Measurements from ENCODE around the gene KLF13. TPM values are rescaled to one million over a fixed set of nuclear protein-coding genes. Genes with fewer than 3 reads are reported as not detected.

The KLF13 gene
- total RNA-seq, 2 experiments from 2014 or later = 214 to 215 TPM

DNA sequence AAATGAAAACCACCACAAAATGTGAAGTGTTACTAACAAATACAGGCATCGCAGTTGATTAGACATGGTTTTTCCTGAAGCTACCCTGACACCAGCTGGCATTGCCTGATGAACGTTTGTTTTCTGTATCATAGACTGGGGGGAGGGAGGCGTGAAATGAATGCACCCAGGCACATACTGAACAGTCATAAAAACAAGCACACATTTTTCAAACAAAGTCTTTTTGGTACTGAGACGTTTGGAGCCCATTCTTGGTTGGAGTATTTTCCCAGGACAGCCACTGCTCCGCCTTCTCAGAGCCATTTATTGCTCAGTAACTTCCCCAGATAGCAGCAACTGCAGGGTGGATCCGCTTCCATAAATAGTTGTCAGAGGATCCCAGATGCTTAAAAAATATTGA is 52.4 kb downstream of the KLF13 start:
- ChIA-PET POLR2A (interaction anchor here (1.0 to 1.8 kb wide), 2 partner anchors 12 to 13 kb away, joined by 3 to 5 read pairs; no protein-coding TSS in a partner anchor), CTCF (interaction anchor here (2.1 to 3.5 kb wide), 2 partner anchors 12 to 94 kb away, joined by 5 to 19 read pairs; no protein-coding TSS in a partner anchor)
- no peaks in the 10 kb centered on the region for H3K27me3 Mint-ChIP-seq (ENCODE audit: low read depth)
- no peaks in the 10 kb centered on the region for H3K9me3 Mint-ChIP-seq (ENCODE audit: insufficient read depth)
- ATAC-seq (no peak), DNase-seq (no peak)
- peaks cover 75% of the 10 kb centered on the region for H3K36me3 Mint-ChIP-seq (ENCODE audit: low read depth)
- no peak overlapping the region for H3K4me3 Mint-ChIP-seq
- peaks cover 67% of the 10 kb centered on the region for H3K4me1 Mint-ChIP-seq (ENCODE audit: low read depth)
- H3K27ac Mint-ChIP-seq = peak overlapping the region; percentile 72

DNA sequence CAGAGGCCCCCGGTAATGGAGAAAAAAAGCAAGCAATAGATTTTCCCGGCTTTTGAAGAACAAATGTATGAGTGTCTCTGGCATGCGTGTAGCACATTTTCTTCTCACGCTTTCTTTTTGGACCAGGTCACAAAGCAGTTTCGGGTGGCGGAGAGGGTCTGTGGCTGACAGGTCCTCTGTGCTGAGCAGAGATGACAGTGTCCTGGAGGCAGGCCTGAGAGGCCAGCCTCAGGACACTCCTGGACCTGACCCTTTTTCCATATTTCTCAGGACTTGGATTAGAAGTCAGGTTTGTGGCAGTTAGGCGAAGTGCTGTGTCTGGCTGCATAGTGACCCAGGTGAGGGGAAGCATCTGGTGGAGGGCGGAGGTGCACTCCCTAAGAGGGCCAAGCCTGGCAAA is 52.9 kb downstream of the KLF13 start:
- peaks cover 64% of the 10 kb centered on the region for H3K4me1 Mint-ChIP-seq (ENCODE audit: low read depth)
- POLR2A ChIA-PET = interaction anchor here (1.0 to 1.8 kb wide), 2 partner anchors 12 to 13 kb away, joined by 3 to 5 read pairs; no protein-coding TSS in a partner anchor

GRCh38 chr15:31381801-31382712 is 55.4 kb downstream of the KLF13 start:
- peak overlapping the region; percentile 56 for H3K27ac Mint-ChIP-seq
- H3K4me3 Mint-ChIP-seq = no peak overlapping the region
- H3K27me3 Mint-ChIP-seq (ENCODE audit: low read depth) = no peaks in the 10 kb centered on the region
- peaks cover 66% of the 10 kb centered on the region for H3K4me1 Mint-ChIP-seq (ENCODE audit: low read depth)
- no peak for DNase-seq
- no peaks in the 10 kb centered on the region for H3K9me3 Mint-ChIP-seq (ENCODE audit: insufficient read depth)
- peaks cover 66% of the 10 kb centered on the region for H3K36me3 Mint-ChIP-seq (ENCODE audit: low read depth)
- ATAC-seq = no peak
- ChIA-PET CTCF (interaction anchor here (0.7 to 2.9 kb wide), 6 partner anchors 7 to 106 kb away, joined by 3 to 11 read pairs (median 6); no protein-coding TSS in a partner anchor), POLR2A (interaction anchor here (0.8 to 1.9 kb wide), 5 partner anchors 10 to 101 kb away, joined by 3 to 7 read pairs (median 3); no protein-coding TSS in a partner anchor)

More for the DNA sequence above, 52.9 kb downstream of the KLF13 start:
- no peaks in the 10 kb centered on the region for H3K9me3 Mint-ChIP-seq (ENCODE audit: insufficient read depth)
- CTCF ChIA-PET = interaction anchor here (3.5 kb wide), 1 partner anchor 13 kb away, joined by 19 read pairs; no protein-coding TSS in a partner anchor
- H3K27me3 Mint-ChIP-seq (ENCODE audit: low read depth) = no peaks in the 10 kb centered on the region
- ATAC-seq (no peak), DNase-seq (no peak)
- H3K4me3 Mint-ChIP-seq = no peak overlapping the region
- peaks cover 72% of the 10 kb centered on the region for H3K36me3 Mint-ChIP-seq (ENCODE audit: low read depth)
- peak overlapping the region; percentile 30 for H3K27ac Mint-ChIP-seq

GRCh38 chr15:31382713-31383045 is 56.0 kb downstream of the KLF13 start:
- Mint-ChIP-seq H3K27me3 (ENCODE audit: low read depth) (no peaks in the 10 kb centered on the region), H3K9me3 (ENCODE audit: insufficient read depth) (no peaks in the 10 kb centered on the region), H3K36me3 (ENCODE audit: low read depth) (peaks cover 63% of the 10 kb centered on the region), H3K27ac (peak overlapping the region; percentile 56), H3K4me3 (no peak overlapping the region), H3K4me1 (ENCODE audit: low read depth) (peaks cover 65% of the 10 kb centered on the region)
- ATAC-seq (no peak), DNase-seq (no peak)
- ChIA-PET POLR2A (interaction anchor here (0.8 to 1.9 kb wide), 3 partner anchors 10 to 53 kb away, joined by 3 to 7 read pairs (median 4); no protein-coding TSS in a partner anchor), CTCF (interaction anchor here (0.7 to 2.9 kb wide), 5 partner anchors 10 to 106 kb away, joined by 3 to 11 read pairs (median 4); no protein-coding TSS in a partner anchor)

- no peak for DNase-seq
- H3K36me3 Mint-ChIP-seq (ENCODE audit: low read depth) = peaks cover 59% of the 10 kb centered on the region
- POLR2A ChIA-PET = interaction anchor here (1.0 to 1.9 kb wide), 3 partner anchors 9 to 51 kb away, joined by 3 to 7 read pairs (median 4); no protein-coding TSS in a partner anchor
- peaks cover 65% of the 10 kb centered on the region for H3K4me1 Mint-ChIP-seq (ENCODE audit: low read depth)
- CTCF ChIA-PET = interaction anchor here (0.9 to 2.9 kb wide), 5 partner anchors 9 to 52 kb away, joined by 3 to 12 read pairs (median 4); no protein-coding TSS in a partner anchor
- no peak for ATAC-seq
- no peak overlapping the region for H3K4me3 Mint-ChIP-seq
- H3K9me3 Mint-ChIP-seq (ENCODE audit: insufficient read depth) = no peaks in the 10 kb centered on the region
- H3K27ac Mint-ChIP-seq = peak overlapping the region; percentile 28
- H3K27me3 Mint-ChIP-seq (ENCODE audit: low read depth) = no peaks in the 10 kb centered on the region
Observed at GRCh38 chr15:31383139-31383538, 56.5 kb downstream of the KLF13 start.

GRCh38 chr15:31384568-31384967 is 57.9 kb downstream of the KLF13 start:
- Mint-ChIP-seq H3K36me3 (ENCODE audit: low read depth) (peaks cover 50% of the 10 kb centered on the region), H3K9me3 (ENCODE audit: insufficient read depth) (peaks cover 3% of the 10 kb centered on the region), H3K27me3 (ENCODE audit: low read depth) (no peaks in the 10 kb centered on the region), H3K4me3 (no peak overlapping the region), H3K27ac (no peak overlapping the region), H3K4me1 (ENCODE audit: low read depth) (peaks cover 67% of the 10 kb centered on the region)
- ATAC-seq (no peak), DNase-seq (no peak)
- ChIA-PET CTCF (interaction anchor here (1.0 to 2.9 kb wide), 6 partner anchors 15 to 104 kb away, joined by 3 to 12 read pairs (median 4); no protein-coding TSS in a partner anchor), POLR2A (interaction anchor here (0.9 kb wide), 1 partner anchor 16 kb away, joined by 4 read pairs; no protein-coding TSS in a partner anchor)

- Mint-ChIP-seq H3K4me3 (no peak overlapping the region), H3K27ac (peak overlapping the region; percentile 84), H3K36me3 (ENCODE audit: low read depth) (peaks cover 46% of the 10 kb centered on the region), H3K27me3 (ENCODE audit: low read depth) (no peaks in the 10 kb centered on the region), H3K9me3 (ENCODE audit: insufficient read depth) (peaks cover 3% of the 10 kb centered on the region), H3K4me1 (ENCODE audit: low read depth) (peaks cover 70% of the 10 kb centered on the region)
- ChIA-PET CTCF (interaction anchor here (0.6 to 1.7 kb wide), 7 partner anchors 8 to 103 kb away, joined by 3 to 19 read pairs (median 4); no protein-coding TSS in a partner anchor), POLR2A (interaction anchor here (1.2 to 1.7 kb wide), 2 partner anchors 20 to 49 kb away, joined by 7 to 8 read pairs; no protein-coding TSS in a partner anchor)
- ATAC-seq = no peak
- DNase-seq = no peak
Observed at GRCh38 chr15:31385736-31386135, 59.1 kb downstream of the KLF13 start.

GRCh38 chr15:31387092-31387478 is 60.5 kb downstream of the KLF13 start:
- peak overlapping the region; percentile 46 for H3K4me3 Mint-ChIP-seq
- peaks cover 3% of the 10 kb centered on the region for H3K9me3 Mint-ChIP-seq (ENCODE audit: insufficient read depth)
- H3K27ac Mint-ChIP-seq = peak overlapping the region; percentile 84
- POLR2A ChIA-PET = interaction anchor here (1.0 kb wide), 1 partner anchor 48 kb away, joined by 8 read pairs; no protein-coding TSS in a partner anchor
- peaks cover 36% of the 10 kb centered on the region for H3K36me3 Mint-ChIP-seq (ENCODE audit: low read depth)
- H3K4me1 Mint-ChIP-seq (ENCODE audit: low read depth) = peaks cover 70% of the 10 kb centered on the region
- DNase-seq (peak; percentile 75), ATAC-seq (peak; percentile 43)
- CTCF ChIA-PET = interaction anchor here (0.7 to 1.6 kb wide), 8 partner anchors 9 to 101 kb away, joined by 3 to 19 read pairs (median 4); no protein-coding TSS in a partner anchor
- no peaks in the 10 kb centered on the region for H3K27me3 Mint-ChIP-seq (ENCODE audit: low read depth)

DNA sequence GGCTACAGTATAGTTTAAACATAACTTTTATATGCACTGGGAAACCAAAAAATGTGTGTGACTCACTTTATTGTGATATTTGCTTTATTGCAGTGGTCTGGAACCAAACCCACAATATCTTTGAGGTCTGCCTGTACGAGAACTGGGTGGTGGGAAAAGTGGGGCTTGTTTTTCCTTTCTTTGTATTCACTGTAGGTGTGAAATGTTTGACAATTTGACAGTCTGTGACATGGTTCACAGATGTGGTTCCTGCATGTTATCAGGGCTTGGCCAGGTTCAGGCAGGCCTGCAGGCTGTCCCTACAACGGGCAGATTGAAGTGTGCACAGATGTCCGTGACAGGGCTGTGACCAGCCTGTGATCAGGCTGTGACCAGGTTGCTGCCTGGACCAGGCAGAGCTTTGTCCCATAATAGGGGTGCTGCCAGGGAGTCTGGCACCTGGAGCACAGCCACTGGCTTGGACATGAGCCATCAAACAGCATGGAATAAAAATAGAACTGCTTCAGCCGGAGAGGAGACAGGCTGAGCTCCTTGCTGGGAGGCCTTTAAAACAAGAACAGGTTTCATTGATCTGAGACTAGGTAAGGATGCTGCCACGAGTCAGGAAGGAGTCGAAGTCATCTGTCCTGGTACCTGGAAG is 61.0 kb downstream of the KLF13 start:
- Mint-ChIP-seq H3K4me3 (peak overlapping the region; percentile 39), H3K4me1 (ENCODE audit: low read depth) (peaks cover 68% of the 10 kb centered on the region), H3K27me3 (ENCODE audit: low read depth) (no peaks in the 10 kb centered on the region), H3K27ac (peak overlapping the region; percentile 83), H3K36me3 (ENCODE audit: low read depth) (peaks cover 36% of the 10 kb centered on the region), H3K9me3 (ENCODE audit: insufficient read depth) (peaks cover 3% of the 10 kb centered on the region)
- ATAC-seq (peak; percentile 64), DNase-seq (peak; percentile 63)
- POLR2A ChIA-PET = interaction anchor here (1.0 kb wide), 2 partner anchors 47 to 95 kb away, joined by 3 to 8 read pairs; no protein-coding TSS in a partner anchor
- CTCF ChIA-PET = interaction anchor here (1.0 to 1.1 kb wide), 3 partner anchors 22 to 100 kb away, joined by 3 to 6 read pairs (median 5); no protein-coding TSS in a partner anchor

DNA sequence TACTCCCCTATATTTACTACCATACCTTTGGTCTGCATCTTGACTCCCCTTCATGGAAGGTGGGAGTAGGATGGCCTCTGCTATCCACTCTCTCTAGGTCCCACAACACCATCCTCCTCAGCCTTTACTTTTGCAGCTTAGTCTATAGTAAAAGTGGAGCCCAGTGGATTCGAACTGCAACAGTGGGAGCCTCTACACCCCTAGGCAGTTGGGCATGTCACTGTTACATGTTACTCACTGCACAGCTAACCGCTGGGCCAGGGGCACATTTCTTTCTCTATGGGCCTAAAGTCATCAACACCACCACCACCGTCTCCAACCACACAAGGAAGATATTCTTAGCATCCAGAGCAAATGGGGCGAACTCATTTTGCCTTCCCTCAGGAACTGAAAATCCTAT is 62.9 kb downstream of the KLF13 start:
- ATAC-seq = no peak
- DNase-seq = peak; percentile 18
- H3K27ac Mint-ChIP-seq = peak overlapping the region; percentile 60
- H3K36me3 Mint-ChIP-seq (ENCODE audit: low read depth) = peaks cover 29% of the 10 kb centered on the region
- H3K9me3 Mint-ChIP-seq (ENCODE audit: insufficient read depth) = peaks cover 3% of the 10 kb centered on the region
- ChIA-PET CTCF (interaction anchor here (1.2 to 2.8 kb wide), 5 partner anchors 8 to 99 kb away, joined by 3 to 15 read pairs (median 7); no protein-coding TSS in a partner anchor), POLR2A (interaction anchor here (1.0 to 2.1 kb wide), 2 partner anchors 45 to 174 kb away, joined by 3 to 10 read pairs; no protein-coding TSS in a partner anchor)
- peak overlapping the region; percentile 2 for H3K4me3 Mint-ChIP-seq
- peaks cover 73% of the 10 kb centered on the region for H3K4me1 Mint-ChIP-seq (ENCODE audit: low read depth)
- H3K27me3 Mint-ChIP-seq (ENCODE audit: low read depth) = no peaks in the 10 kb centered on the region
